PC-9 (cell line): ENCODE data around the gene SYNJ2.

ENCODE experiments used
- EZH2 ChIP-seq: fragments of 200-600 bp; sonication (generic); IDR thresholded peaks from 2 replicates; pipeline ENCODE4 v1.8.0; 2017; ENCODE audit warnings: antibody characterized with exemption, low read depth
- TF ChIP-seq, protein P1 (sequence below): fragments of 200-600 bp; sonication (generic); conservative IDR thresholded peaks from 2 replicates; pipeline ENCODE4 v1.6.1; 2017; ENCODE audit warnings: mixed run types, antibody characterized with exemption, mild to moderate bottlenecking, moderate library complexity

- TF ChIP-seq, protein P1, sequence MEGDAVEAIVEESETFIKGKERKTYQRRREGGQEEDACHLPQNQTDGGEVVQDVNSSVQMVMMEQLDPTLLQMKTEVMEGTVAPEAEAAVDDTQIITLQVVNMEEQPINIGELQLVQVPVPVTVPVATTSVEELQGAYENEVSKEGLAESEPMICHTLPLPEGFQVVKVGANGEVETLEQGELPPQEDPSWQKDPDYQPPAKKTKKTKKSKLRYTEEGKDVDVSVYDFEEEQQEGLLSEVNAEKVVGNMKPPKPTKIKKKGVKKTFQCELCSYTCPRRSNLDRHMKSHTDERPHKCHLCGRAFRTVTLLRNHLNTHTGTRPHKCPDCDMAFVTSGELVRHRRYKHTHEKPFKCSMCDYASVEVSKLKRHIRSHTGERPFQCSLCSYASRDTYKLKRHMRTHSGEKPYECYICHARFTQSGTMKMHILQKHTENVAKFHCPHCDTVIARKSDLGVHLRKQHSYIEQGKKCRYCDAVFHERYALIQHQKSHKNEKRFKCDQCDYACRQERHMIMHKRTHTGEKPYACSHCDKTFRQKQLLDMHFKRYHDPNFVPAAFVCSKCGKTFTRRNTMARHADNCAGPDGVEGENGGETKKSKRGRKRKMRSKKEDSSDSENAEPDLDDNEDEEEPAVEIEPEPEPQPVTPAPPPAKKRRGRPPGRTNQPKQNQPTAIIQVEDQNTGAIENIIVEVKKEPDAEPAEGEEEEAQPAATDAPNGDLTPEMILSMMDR, result no peak
- no peak for TF ChIP-seq EZH2
Measured at GRCh38 chr6:157999168-158000051, 17.7 kb downstream of the SYNJ2 start.
